GM12874 (cell line): ENCODE measurements around the gene ADARB2.

ENCODE experiments used
- CTCF ChIP-seq: IDR thresholded peaks from 2 replicates; pipeline ENCODE4 v1.5.1; 2011; ENCODE audit warnings: low read depth, mild to moderate bottlenecking, control low read depth, low read length, moderate library complexity; ENCODE audit not compliant: insufficient read depth

The ADARB2 gene

DNA sequence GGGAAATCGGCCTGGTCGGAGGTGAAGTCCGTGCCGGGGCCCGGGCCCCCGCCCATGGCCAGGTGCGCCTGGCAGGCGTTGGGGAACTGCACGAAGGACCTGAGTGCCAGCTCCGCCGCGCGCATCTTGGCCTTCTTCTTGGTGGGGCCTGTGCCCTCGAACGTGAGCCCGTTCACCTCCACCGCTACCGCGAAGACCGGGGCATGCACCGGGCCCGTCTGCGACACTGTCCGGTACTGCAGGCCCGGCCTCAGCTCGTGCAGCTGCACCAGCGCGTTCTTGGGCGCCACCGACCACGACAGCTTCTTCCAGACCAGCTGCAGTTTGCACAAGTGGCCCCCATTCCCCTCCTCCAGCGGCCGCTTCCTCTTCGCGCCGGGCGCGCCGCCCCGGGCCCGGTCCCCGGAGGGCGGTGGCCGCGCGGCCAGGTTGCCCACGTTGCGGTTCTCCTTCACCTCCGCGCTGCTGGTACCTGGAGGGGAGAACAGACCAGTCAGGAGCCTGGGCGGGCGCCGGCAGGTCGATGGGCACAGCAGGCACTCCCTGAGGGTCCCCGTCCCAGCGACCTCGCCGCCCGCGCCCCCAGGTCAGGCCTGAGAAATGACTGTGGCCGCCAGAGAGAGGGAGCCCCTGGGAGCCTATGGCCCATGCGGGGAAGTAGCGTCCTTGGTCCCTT is 373.7 kb downstream of the ADARB2 start:
- no peak for TF ChIP-seq CTCF

- TF ChIP-seq CTCF, result no peak
Observed at GRCh38 chr10:1362589-1363445, 374.5 kb downstream of the ADARB2 start.

DNA sequence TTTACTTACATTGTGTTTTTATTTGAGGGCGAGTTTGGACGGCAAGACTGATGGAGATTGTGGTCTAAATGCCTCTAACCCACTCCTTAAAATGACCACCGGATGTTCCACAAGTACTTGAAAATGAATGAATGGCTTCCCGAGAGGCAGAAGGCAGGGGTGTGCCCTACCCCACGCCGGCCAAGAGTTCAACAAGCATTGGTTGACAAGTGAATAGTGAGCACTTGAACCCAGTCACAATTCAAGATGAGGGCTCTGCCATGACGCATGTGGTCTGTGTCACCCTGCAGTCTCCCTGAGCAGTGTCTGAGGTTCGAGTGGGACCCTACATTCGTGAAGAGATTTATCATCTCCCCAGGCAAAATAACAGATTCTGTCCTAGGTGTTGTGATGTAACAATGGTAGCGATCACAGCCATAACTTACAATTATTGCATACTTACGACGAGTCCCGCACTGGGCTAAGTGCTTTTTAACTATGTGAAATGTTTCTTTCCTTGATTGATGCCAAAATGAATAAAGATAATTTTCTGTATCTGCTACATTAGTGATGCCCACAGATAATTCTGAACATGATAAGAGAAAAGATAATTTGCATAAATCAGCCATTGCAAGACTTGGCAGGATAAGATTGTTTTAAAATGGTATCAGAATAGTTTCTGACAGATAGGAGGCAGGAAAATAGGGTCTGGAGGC is 375.8 kb downstream of the ADARB2 start:
- TF ChIP-seq CTCF, result no peak

GRCh38 chr10:1360558-1361164 is 376.7 kb downstream of the ADARB2 start:
- no peak for TF ChIP-seq CTCF

DNA sequence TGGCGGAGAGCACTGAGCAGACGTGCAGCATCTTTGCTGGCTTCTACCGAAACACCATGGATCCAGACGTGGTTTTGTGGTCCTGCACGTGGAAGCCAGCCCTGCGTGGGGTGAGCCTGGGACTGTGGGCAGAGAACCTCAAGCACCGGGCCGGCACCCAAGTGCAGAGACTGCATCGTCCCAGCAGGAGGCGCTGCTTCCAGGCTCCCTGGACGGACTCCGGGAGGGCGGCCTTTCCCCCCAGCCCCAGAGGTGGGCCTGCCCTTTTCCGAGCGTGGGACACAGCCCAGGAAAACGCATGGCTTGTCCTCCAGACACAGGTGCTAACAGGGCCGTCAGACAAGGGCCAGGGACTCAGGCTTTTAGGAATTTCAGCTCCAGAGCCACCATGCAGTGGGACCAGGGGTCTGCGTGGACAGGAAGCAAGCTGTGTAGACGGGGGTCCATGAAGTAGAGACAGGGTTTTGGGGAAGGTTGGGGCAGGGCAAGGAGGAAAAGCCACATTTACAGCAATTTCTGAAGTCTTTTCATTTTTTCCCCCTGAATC is 377.2 kb downstream of the ADARB2 start:
- TF ChIP-seq CTCF, result peak; percentile 55; the same call in 1 of the 2 replicates

DNA sequence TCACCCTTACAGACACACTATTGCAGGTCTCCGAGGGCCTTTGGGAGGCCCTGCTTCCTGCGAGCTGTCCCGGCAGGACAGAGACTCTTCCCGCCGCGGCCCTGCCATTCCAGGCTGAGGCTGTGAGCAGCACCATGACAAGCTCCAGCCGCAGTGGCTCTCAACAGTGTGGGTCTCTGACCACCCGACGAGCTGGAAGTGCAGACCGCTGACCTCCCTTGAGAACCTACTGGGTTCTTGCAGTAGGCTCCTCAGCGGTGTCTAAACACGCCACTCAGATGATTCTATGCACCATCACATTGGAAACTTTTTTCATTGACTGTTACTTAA is 377.7 kb downstream of the ADARB2 start:
- no peak for TF ChIP-seq CTCF
